Neural crest cell (in vitro differentiated cells): ENCODE measurements around the gene NDE1. TPM values are rescaled to one million over a fixed set of nuclear protein-coding genes. Genes with fewer than 3 reads are reported as not detected.

Experiments
- DNase-seq: peaks from one replicate; pipeline ENCODE4 v3.0.0; 2021; ENCODE audit warnings: low read depth, mixed read lengths, low spot score
- H3K27ac Mint-ChIP-seq: one replicate; pipeline ENCODE4 v1.8.0; 2021; ENCODE audit warnings: mild to moderate bottlenecking, mixed read lengths; ENCODE audit not compliant: unreplicated experiment
- H3K27me3 Mint-ChIP-seq: 2 replicates; pipeline ENCODE4 v1.8.0; 2021; ENCODE audit warnings: low read depth, mild to moderate bottlenecking, mixed read lengths
- H3K36me3 Mint-ChIP-seq: 2 replicates; pipeline ENCODE4 v1.8.0; 2021; ENCODE audit warnings: low read depth, mild to moderate bottlenecking, mixed read lengths
- H3K4me1 Mint-ChIP-seq: 2 replicates; pipeline ENCODE4 v1.8.0; 2021; ENCODE audit warnings: mixed read lengths
- H3K4me3 Mint-ChIP-seq: one replicate; pipeline ENCODE4 v1.8.0; 2021; ENCODE audit warnings: mild to moderate bottlenecking, mixed read lengths
- H3K9me3 Mint-ChIP-seq: 2 replicates; pipeline ENCODE4 v1.8.0; 2021; ENCODE audit warnings: mixed read lengths
- CTCF ChIP-seq: fragments of 200-600 bp; sonication (generic); conservative IDR thresholded peaks from 2 replicates; pipeline ENCODE4 v1.5.0; 2021; ENCODE audit warnings: antibody characterized with exemption, mild to moderate bottlenecking
- total RNA-seq: library from RNA; stranded (reverse); gene quantifications from 2 replicates; pipeline ENCODE4 v1.2.1, GENCODE V29; 2021

Gene NDE1
- total RNA-seq, 1 donor from 2014 or later: 72.2 TPM

- Mint-ChIP-seq H3K27ac (no peak overlapping the region), H3K4me3 (no peak overlapping the region), H3K36me3 (no peaks in the 10 kb centered on the region), H3K4me1 (peaks cover 9% of the 10 kb centered on the region), H3K9me3 (no peaks in the 10 kb centered on the region), H3K27me3 (no peaks in the 10 kb centered on the region)
- DNase-seq: no peak
- TF ChIP-seq CTCF: no peak
Observed at GRCh38 chr16:15658149-15658548, 8.1 kb downstream of the NDE1 start.

- Mint-ChIP-seq H3K9me3 (no peaks in the 10 kb centered on the region), H3K4me3 (no peak overlapping the region)
Observed at GRCh38 chr16:15658556-15658955, 8.5 kb downstream of the NDE1 start.

GRCh38 chr16:15660203-15660601, 10.2 kb downstream of the NDE1 start:
- no peak overlapping the region for H3K27ac Mint-ChIP-seq

More at GRCh38 chr16:15658556-15658955, 8.5 kb downstream of the NDE1 start:
- H3K36me3 Mint-ChIP-seq: no peaks in the 10 kb centered on the region
- no peak for DNase-seq
- no peak overlapping the region for H3K27ac Mint-ChIP-seq
- peaks cover 6% of the 10 kb centered on the region for H3K4me1 Mint-ChIP-seq
- no peak for TF ChIP-seq CTCF
- H3K27me3 Mint-ChIP-seq: no peaks in the 10 kb centered on the region

GRCh38 chr16:15665107-15665506, 15.1 kb downstream of the NDE1 start:
- Mint-ChIP-seq H3K27me3 (no peaks in the 10 kb centered on the region), H3K4me1 (peaks cover 6% of the 10 kb centered on the region), H3K9me3 (no peaks in the 10 kb centered on the region), H3K4me3 (no peak overlapping the region), H3K36me3 (peaks cover 3% of the 10 kb centered on the region), H3K27ac (no peak overlapping the region)
- no peak for DNase-seq
- TF ChIP-seq CTCF: no peak

More at GRCh38 chr16:15660203-15660601, 10.2 kb downstream of the NDE1 start:
- no peaks in the 10 kb centered on the region for H3K36me3 Mint-ChIP-seq
- DNase-seq: no peak
- H3K27me3 Mint-ChIP-seq: no peaks in the 10 kb centered on the region
- no peaks in the 10 kb centered on the region for H3K9me3 Mint-ChIP-seq
- no peak for TF ChIP-seq CTCF
- no peak overlapping the region for H3K4me3 Mint-ChIP-seq
- H3K4me1 Mint-ChIP-seq: peaks cover 6% of the 10 kb centered on the region

GRCh38 chr16:15667091-15667742, 17.2 kb downstream of the NDE1 start:
- H3K27me3 Mint-ChIP-seq: no peaks in the 10 kb centered on the region
- H3K4me3 Mint-ChIP-seq: no peak overlapping the region
- no peak for DNase-seq
- H3K4me1 Mint-ChIP-seq: peaks cover 9% of the 10 kb centered on the region
- TF ChIP-seq CTCF: no peak
- peak overlapping the region; percentile 6 for H3K27ac Mint-ChIP-seq
- H3K36me3 Mint-ChIP-seq: peaks cover 6% of the 10 kb centered on the region
- no peaks in the 10 kb centered on the region for H3K9me3 Mint-ChIP-seq
